OCI-LY1 (cell line): ENCODE data around the gene PDIA2.

Experiments used
- H2AFZ ChIP-seq: fragments of 200-600 bp; sonication (generic), shearing (Covaris generic); 2 replicates; pipeline ENCODE4 v1.6.0; 2014; ENCODE audit warnings: antibody characterized with exemption, mild to moderate bottlenecking, low read length
- H3F3A ChIP-seq: fragments of 200-600 bp; sonication (generic), shearing (Covaris generic); 2 replicates; pipeline ENCODE4 v1.6.0; 2014; ENCODE audit warnings: mild to moderate bottlenecking, antibody characterized with exemption, low read length, moderate library complexity; ENCODE audit not compliant: insufficient read depth
- H3K27ac ChIP-seq: fragments of 200-600 bp; sonication (generic); 2 replicates; pipeline ENCODE4 v1.5.1; 2014; ENCODE audit warnings: low read length, mixed run types, mild to moderate bottlenecking, low read depth; ENCODE audit not compliant: poor library complexity, severe bottlenecking
- H3K27me3 ChIP-seq: fragments of 200-600 bp; sonication (generic); 2 replicates; pipeline ENCODE4 v1.6.0; 2014; ENCODE audit warnings: antibody characterized with exemption, mild to moderate bottlenecking, low read length, moderate library complexity; ENCODE audit not compliant: insufficient read depth
- H3K36me3 ChIP-seq: fragments of 200-600 bp; sonication (generic); 2 replicates; pipeline ENCODE4 v1.6.1; 2014; ENCODE audit warnings: mild to moderate bottlenecking, antibody characterized with exemption, low read length, moderate library complexity, mixed read lengths; ENCODE audit not compliant: insufficient read depth
- H3K4me1 ChIP-seq: fragments of 200-600 bp; sonication (generic); 2 replicates; pipeline ENCODE4 v1.5.1; 2014; ENCODE audit warnings: mild to moderate bottlenecking, low read length, moderate library complexity; ENCODE audit not compliant: insufficient read depth, severe bottlenecking
- H3K4me2 ChIP-seq: fragments of 200-600 bp; sonication (generic), shearing (Covaris generic); 2 replicates; pipeline ENCODE4 v1.6.1; 2014; ENCODE audit warnings: low read length
- H3K4me3 ChIP-seq: fragments of 200-600 bp; sonication (generic); 2 replicates; pipeline ENCODE4 v1.5.1; 2014; ENCODE audit warnings: low read length, low read depth, mild to moderate bottlenecking, mixed read lengths; ENCODE audit not compliant: poor library complexity, severe bottlenecking
- H3K79me2 ChIP-seq: fragments of 200-600 bp; shearing (Covaris generic); 2 replicates; pipeline ENCODE4 v1.6.1; 2016; ENCODE audit warnings: mixed run types, low read length, mixed read lengths; ENCODE audit not compliant: insufficient read depth
- H3K9ac ChIP-seq: fragments of 200-600 bp; sonication (generic), shearing (Covaris generic); 2 replicates; pipeline ENCODE4 v1.6.1; 2014; ENCODE audit warnings: mild to moderate bottlenecking, low read length, mixed read lengths
- H3K9me2 ChIP-seq: fragments of 200-600 bp; sonication (generic), shearing (Covaris generic); 2 replicates; pipeline ENCODE4 v1.6.1; 2014; ENCODE audit warnings: low read depth, mild to moderate bottlenecking, low read length, mixed read lengths
- H3K9me3 ChIP-seq: fragments of 200-600 bp; shearing (Covaris generic); 2 replicates; pipeline ENCODE4 v1.6.1; 2014; ENCODE audit warnings: low read length, mixed read lengths
- H4K20me1 ChIP-seq: fragments of 200-600 bp; sonication (generic), shearing (Covaris generic); 2 replicates; pipeline ENCODE4 v1.6.0; 2016; ENCODE audit warnings: mild to moderate bottlenecking, low read length; ENCODE audit not compliant: insufficient read depth
- CTCF ChIP-seq: fragments of 200-600 bp; sonication (generic), shearing (Covaris generic); IDR thresholded peaks from 2 replicates; pipeline ENCODE4 v1.5.1; 2017; ENCODE audit warnings: mild to moderate bottlenecking, antibody characterized with exemption, low read length, moderate library complexity, mixed read lengths
- EZH2 ChIP-seq: fragments of 200-600 bp; sonication (generic), shearing (Covaris generic); IDR thresholded peaks from 2 replicates; pipeline ENCODE4 v1.8.0; 2017; ENCODE audit warnings: borderline replicate concordance, mixed run types, mild to moderate bottlenecking, antibody characterized with exemption, low read length, moderate library complexity, mixed read lengths

PDIA2 gene

GRCh38 chr16:283033-283805 lies at the start of gene PDIA2:
Gene PDIA2 (plus strand): TSS chr16:283164. CDS start chr16:283170, 6 bp downstream.
- Histone ChIP-seq H3K4me3 (no peak within 1 kb of the TSS), H4K20me1 (no peaks in the 10 kb centered on the region), H3K4me2 (no peak within 1 kb of the TSS), H3K4me1 (peaks cover 8% of the 10 kb centered on the region), H3F3A (no peaks in the 10 kb centered on the region), H3K36me3 (peaks cover 4% of the 10 kb centered on the region; the same call in 1 of the 2 replicates), H3K9me3 (no peaks in the 10 kb centered on the region), H3K27ac (no peak within 1 kb of the TSS), H3K27me3 (no peaks in the 10 kb centered on the region), H3K79me2 (no peaks in the 10 kb centered on the region), H3K9me2 (no peaks in the 10 kb centered on the region), H3K9ac (no peak within 1 kb of the TSS), H2AFZ (no peak within 1 kb of the TSS)
- TF ChIP-seq EZH2 (no peak), CTCF (no peak)

- Histone ChIP-seq H3K36me3 (no peaks in the 10 kb centered on the region), H3K4me3 (peak within 1 kb of the TSS; percentile 82), H3K9me2 (no peaks in the 10 kb centered on the region), H3K4me2 (peak within 1 kb of the TSS; percentile 89), H3K27me3 (no peaks in the 10 kb centered on the region), H3K4me1 (peaks cover 16% of the 10 kb centered on the region), H2AFZ (no peak within 1 kb of the TSS), H3K9ac (peak within 1 kb of the TSS; percentile 85), H4K20me1 (no peaks in the 10 kb centered on the region), H3K27ac (peak within 1 kb of the TSS; percentile 71), H3K9me3 (no peaks in the 10 kb centered on the region), H3K79me2 (no peaks in the 10 kb centered on the region), H3F3A (no peaks in the 10 kb centered on the region)
- peak; percentile 59 for TF ChIP-seq CTCF
- no peak for TF ChIP-seq EZH2
Observed at GRCh38 chr16:234468-235305, 48.3 kb upstream of the PDIA2 start, which contains the start of gene FAM234A. Gene FAM234A (plus strand): TSS chr16:234821. CDS start chr16:254414, 19,593 bp downstream.

- H3K27ac ChIP-seq = peak overlapping the region; percentile 53
- no peak overlapping the region for H3K4me3 ChIP-seq
- H3K4me1 ChIP-seq = peaks cover 20% of the 10 kb centered on the region
- peaks cover 5% of the 10 kb centered on the region; the same call in 1 of the 2 replicates for H3K79me2 ChIP-seq
- no peaks in the 10 kb centered on the region for H3F3A ChIP-seq
- no peak overlapping the region for H3K4me2 ChIP-seq
- no peak overlapping the region for H3K9ac ChIP-seq
- H2AFZ ChIP-seq = no peak overlapping the region
- H3K27me3 ChIP-seq = no peaks in the 10 kb centered on the region
- TF ChIP-seq CTCF = no peak
- TF ChIP-seq EZH2 = no peak
- no peaks in the 10 kb centered on the region for H4K20me1 ChIP-seq
- H3K9me2 ChIP-seq = no peaks in the 10 kb centered on the region
- peaks cover 5% of the 10 kb centered on the region; the same call in 1 of the 2 replicates for H3K36me3 ChIP-seq
- no peaks in the 10 kb centered on the region for H3K9me3 ChIP-seq
Observed at GRCh38 chr16:239948-240277, 43.1 kb upstream of the PDIA2 start.
